ENCODE data around the gene THRAP3.

THRAP3 gene

GRCh38 chr1:36349839-36350238, 125.6 kb downstream of the THRAP3 start:
- no peak overlapping the region for H3K4me3 ChIP-seq (ENCODE audit: control insufficient read depth in 1 of 7, extremely low read depth in 1 of 7, insufficient read depth in 4 of 7, low read depth in 2 of 7, low read length in 6 of 7)
- peaks cover 0 to 46% (median 41%) of the 10 kb centered on the region in 4 experiments for H3K4me1 ChIP-seq (ENCODE audit: control extremely low read depth in 1 of 4, control insufficient read depth in 4 of 4, insufficient read depth in 4 of 4, low read length in 3 of 4)
- no peak for DNase-seq
- ChIA-PET POLR2A (interaction anchor here (0.9 to 1.3 kb wide), 2 partner anchors 23 to 29 kb away, joined by 3 read pairs; no protein-coding TSS in a partner anchor), CTCF (interaction anchor here (1.4 to 5.4 kb wide), 5 partner anchors 7 to 70 kb away, joined by 3 to 37 read pairs (median 8); partner anchors contain the start of gene LSM10)
- H3K27ac ChIP-seq (ENCODE audit: insufficient read depth in 1 of 2, low read depth in 1 of 2, low read length in 2 of 2, poor library complexity in 1 of 2, severe bottlenecking in 2 of 2) = no peak overlapping the region
- WGBS (ENCODE audit: insufficient coverage) = 96% methylated on average over 16 of the region's 16 CpGs
- no peaks in the 10 kb centered on the region for H3K9me3 ChIP-seq (ENCODE audit: control extremely low read depth in 1 of 5, control insufficient read depth in 4 of 5, insufficient read depth in 2 of 5, low read depth in 1 of 5, low read length in 4 of 5)
- H3K27me3 ChIP-seq (replicated peaks in 2 of 5; ENCODE audit: control insufficient read depth in 4 of 5, insufficient read depth in 5 of 5, low read length in 4 of 5) = no peaks in the 10 kb centered on the region
- peaks cover 13 to 73% (median 47%) of the 10 kb centered on the region in 4 experiments for H3K36me3 ChIP-seq (ENCODE audit: control insufficient read depth in 4 of 4, insufficient read depth in 4 of 4, low read length in 3 of 4)

- Histone ChIP-seq H3K27ac (ENCODE audit: insufficient read depth in 1 of 2, low read depth in 1 of 2, low read length in 2 of 2, poor library complexity in 1 of 2, severe bottlenecking in 2 of 2) (peak overlapping the region in 1 of 2 experiments; percentile 50), H3K36me3 (ENCODE audit: control insufficient read depth in 4 of 4, insufficient read depth in 4 of 4, low read length in 3 of 4) (peaks cover 17 to 70% (median 49%) of the 10 kb centered on the region in 4 experiments), H3K9me3 (ENCODE audit: control extremely low read depth in 1 of 5, control insufficient read depth in 4 of 5, insufficient read depth in 2 of 5, low read depth in 1 of 5, low read length in 4 of 5) (no peaks in the 10 kb centered on the region), H3K4me3 (ENCODE audit: control insufficient read depth in 1 of 7, extremely low read depth in 1 of 7, insufficient read depth in 4 of 7, low read depth in 2 of 7, low read length in 6 of 7) (peak overlapping the region in 4 of 7 experiments; percentile 9 to 62 (median 22)), H3K4me1 (ENCODE audit: control extremely low read depth in 1 of 4, control insufficient read depth in 4 of 4, insufficient read depth in 4 of 4, low read length in 3 of 4) (peaks cover 0 to 46% (median 41%) of the 10 kb centered on the region in 4 experiments), H3K27me3 (replicated peaks in 2 of 5; ENCODE audit: control insufficient read depth in 4 of 5, insufficient read depth in 5 of 5, low read length in 4 of 5) (no peaks in the 10 kb centered on the region)
- CTCF ChIA-PET = interaction anchor here (0.9 to 5.4 kb wide), 8 partner anchors 8 to 69 kb away, joined by 3 to 37 read pairs (median 6); partner anchors contain the start of gene LSM10
- peak; percentile 53 to 88 (median 83) for DNase-seq
- POLR2A ChIA-PET = interaction anchor here (0.7 to 1.3 kb wide), 5 partner anchors 13 to 36 kb away, joined by 3 read pairs; no protein-coding TSS in a partner anchor
- 2% methylated on average over 11 of the region's 13 CpGs for WGBS (ENCODE audit: insufficient coverage)
Observed at GRCh38 chr1:36350659-36351226, 126.5 kb downstream of the THRAP3 start.

- H3K4me3 ChIP-seq (ENCODE audit: control insufficient read depth in 1 of 7, extremely low read depth in 1 of 7, insufficient read depth in 4 of 7, low read depth in 2 of 7, low read length in 6 of 7) = peak overlapping the region in 3 of 7 experiments; percentile 9 to 62 (median 23)
- peaks cover 15 to 71% (median 49%) of the 10 kb centered on the region in 4 experiments for H3K36me3 ChIP-seq (ENCODE audit: control insufficient read depth in 4 of 4, insufficient read depth in 4 of 4, low read length in 3 of 4)
- H3K27ac ChIP-seq (ENCODE audit: insufficient read depth in 1 of 2, low read depth in 1 of 2, low read length in 2 of 2, poor library complexity in 1 of 2, severe bottlenecking in 2 of 2) = peak overlapping the region in 1 of 2 experiments; percentile 50
Observed at GRCh38 chr1:36351227-36351977, 127.2 kb downstream of the THRAP3 start.

GRCh38 chr1:36352125-36352909, 128.1 kb downstream of the THRAP3 start:
- WGBS (ENCODE audit: insufficient coverage) = 98% methylated on average over 12 of the region's 13 CpGs
- ChIA-PET CTCF (interaction anchor here (1.0 to 5.4 kb wide), 5 partner anchors 10 to 72 kb away, joined by 3 to 37 read pairs (median 4); no protein-coding TSS in a partner anchor), POLR2A (no interaction called here)
- Histone ChIP-seq H3K9me3 (ENCODE audit: control extremely low read depth in 1 of 5, control insufficient read depth in 4 of 5, insufficient read depth in 2 of 5, low read depth in 1 of 5, low read length in 4 of 5) (no peaks in the 10 kb centered on the region), H3K4me3 (ENCODE audit: control insufficient read depth in 1 of 7, extremely low read depth in 1 of 7, insufficient read depth in 4 of 7, low read depth in 2 of 7, low read length in 6 of 7) (no peak overlapping the region), H3K27me3 (replicated peaks in 2 of 5; ENCODE audit: control insufficient read depth in 4 of 5, insufficient read depth in 5 of 5, low read length in 4 of 5) (no peaks in the 10 kb centered on the region), H3K4me1 (ENCODE audit: control extremely low read depth in 1 of 4, control insufficient read depth in 4 of 4, insufficient read depth in 4 of 4, low read length in 3 of 4) (peaks cover 0 to 46% (median 41%) of the 10 kb centered on the region in 4 experiments), H3K27ac (ENCODE audit: insufficient read depth in 1 of 2, low read depth in 1 of 2, low read length in 2 of 2, poor library complexity in 1 of 2, severe bottlenecking in 2 of 2) (no peak overlapping the region), H3K36me3 (ENCODE audit: control insufficient read depth in 4 of 4, insufficient read depth in 4 of 4, low read length in 3 of 4) (peaks cover 18 to 68% (median 45%) of the 10 kb centered on the region in 4 experiments)
- DNase-seq = no peak

More at GRCh38 chr1:36351227-36351977, 127.2 kb downstream of the THRAP3 start:
- POLR2A ChIA-PET = interaction anchor here (0.8 kb wide), 1 partner anchor 12 kb away, joined by 3 read pairs; no protein-coding TSS in a partner anchor
- Histone ChIP-seq H3K4me1 (ENCODE audit: control extremely low read depth in 1 of 4, control insufficient read depth in 4 of 4, insufficient read depth in 4 of 4, low read length in 3 of 4) (peaks cover 0 to 46% (median 41%) of the 10 kb centered on the region in 4 experiments), H3K27me3 (replicated peaks in 2 of 5; ENCODE audit: control insufficient read depth in 4 of 5, insufficient read depth in 5 of 5, low read length in 4 of 5) (no peaks in the 10 kb centered on the region), H3K9me3 (ENCODE audit: control extremely low read depth in 1 of 5, control insufficient read depth in 4 of 5, insufficient read depth in 2 of 5, low read depth in 1 of 5, low read length in 4 of 5) (no peaks in the 10 kb centered on the region)
- DNase-seq = peak in 2 of 3 donors; percentile 61 to 67
- CTCF ChIA-PET = interaction anchor here (0.9 to 5.4 kb wide), 10 partner anchors 9 to 73 kb away, joined by 3 to 37 read pairs (median 4); no protein-coding TSS in a partner anchor
- 64% methylated on average over 12 of the region's 14 CpGs for WGBS (ENCODE audit: insufficient coverage)

GRCh38 chr1:36352910-36353878, 129.0 kb downstream of the THRAP3 start:
- WGBS (ENCODE audit: insufficient coverage) = 93% methylated on average over 13 of the region's 15 CpGs
- POLR2A ChIA-PET = no interaction called here
- no peak overlapping the region for H3K4me3 ChIP-seq (ENCODE audit: control insufficient read depth in 1 of 7, extremely low read depth in 1 of 7, insufficient read depth in 4 of 7, low read depth in 2 of 7, low read length in 6 of 7)

More at GRCh38 chr1:36352910-36353878, 129.0 kb downstream of the THRAP3 start:
- Histone ChIP-seq H3K4me1 (ENCODE audit: control extremely low read depth in 1 of 4, control insufficient read depth in 4 of 4, insufficient read depth in 4 of 4, low read length in 3 of 4) (peaks cover 0 to 46% (median 41%) of the 10 kb centered on the region in 4 experiments), H3K27me3 (replicated peaks in 2 of 5; ENCODE audit: control insufficient read depth in 4 of 5, insufficient read depth in 5 of 5, low read length in 4 of 5) (no peaks in the 10 kb centered on the region), H3K27ac (ENCODE audit: insufficient read depth in 1 of 2, low read depth in 1 of 2, low read length in 2 of 2, poor library complexity in 1 of 2, severe bottlenecking in 2 of 2) (no peak overlapping the region), H3K9me3 (ENCODE audit: control extremely low read depth in 1 of 5, control insufficient read depth in 4 of 5, insufficient read depth in 2 of 5, low read depth in 1 of 5, low read length in 4 of 5) (no peaks in the 10 kb centered on the region), H3K36me3 (ENCODE audit: control insufficient read depth in 4 of 4, insufficient read depth in 4 of 4, low read length in 3 of 4) (peaks cover 15 to 67% (median 46%) of the 10 kb centered on the region in 4 experiments)
- CTCF ChIA-PET = interaction anchor here (0.8 to 5.4 kb wide), 6 partner anchors 8 to 73 kb away, joined by 3 to 37 read pairs (median 4); no protein-coding TSS in a partner anchor
- no peak for DNase-seq
